Fibroblast of skin of left quadriceps (primary cell): ENCODE measurements around the gene MST1R.

ENCODE experiments used
- DNase-seq, 2 experiments: peaks; one replicate each; pipeline ENCODE4 v3.0.0-alpha.2; 2013; ENCODE audit warnings: low read depth in 2 of 2

Gene MST1R

GRCh38 chr3:49877716-49878115 is 26.0 kb downstream of the MST1R start:
- no peak for DNase-seq

- no peak for DNase-seq
Observed at GRCh38 chr3:49876567-49876966, 27.1 kb downstream of the MST1R start.

GRCh38 chr3:49873623-49874022 is 30.1 kb downstream of the MST1R start:
- DNase-seq: no peak

GRCh38 chr3:49872801-49873281 is 30.8 kb downstream of the MST1R start:
- no peak for DNase-seq

- no peak for DNase-seq
Observed at GRCh38 chr3:49871531-49872153, 32.0 kb downstream of the MST1R start.

GRCh38 chr3:49869525-49870126 is 34.0 kb downstream of the MST1R start, which contains the start of gene CAMKV:
TSS of gene CAMKV (minus strand) at chr3:49869906. CDS start at chr3:49862388, 7,518 bp downstream.
- no peak for DNase-seq

GRCh38 chr3:49868862-49869466 is 34.7 kb downstream of the MST1R start:
- no peak for DNase-seq

GRCh38 chr3:49867871-49868321 is 35.8 kb downstream of the MST1R start:
- DNase-seq: peak in 1 of 2 experiments; percentile 5

- DNase-seq: no peak
Observed at GRCh38 chr3:49867400-49867799, 36.3 kb downstream of the MST1R start.

- DNase-seq: no peak
Observed at GRCh38 chr3:49865198-49865784, 38.4 kb downstream of the MST1R start.

- DNase-seq: no peak
Observed at GRCh38 chr3:49864505-49864904, 39.2 kb downstream of the MST1R start.

GRCh38 chr3:49859576-49860305 is 43.9 kb downstream of the MST1R start:
- no peak for DNase-seq

GRCh38 chr3:49856181-49857005 is 47.3 kb downstream of the MST1R start, which contains the start of gene TRAIP:
TSS of gene TRAIP (minus strand) at chr3:49856564. CDS start at chr3:49856453, 111 bp downstream.
- peak; percentile 79 to 82 for DNase-seq

GRCh38 chr3:49855662-49856061 is 48.0 kb downstream of the MST1R start:
- DNase-seq: no peak

GRCh38 chr3:49845694-49846093 is 58.0 kb downstream of the MST1R start:
- DNase-seq: no peak

- DNase-seq: no peak
Observed at GRCh38 chr3:49844464-49845183, 59.0 kb downstream of the MST1R start.

- DNase-seq: no peak
Observed at GRCh38 chr3:49842843-49843517, 60.7 kb downstream of the MST1R start.

GRCh38 chr3:49841806-49842205 is 61.9 kb downstream of the MST1R start:
- no peak for DNase-seq

- no peak for DNase-seq
Observed at GRCh38 chr3:49841126-49841696, 62.5 kb downstream of the MST1R start.
